Measurements from ENCODE around the gene PTTG1.

The PTTG1 gene

GRCh38 chr5:160456480-160457177 lies 35.0 kb downstream of the PTTG1 start:
- no peak for DNase-seq

DNA sequence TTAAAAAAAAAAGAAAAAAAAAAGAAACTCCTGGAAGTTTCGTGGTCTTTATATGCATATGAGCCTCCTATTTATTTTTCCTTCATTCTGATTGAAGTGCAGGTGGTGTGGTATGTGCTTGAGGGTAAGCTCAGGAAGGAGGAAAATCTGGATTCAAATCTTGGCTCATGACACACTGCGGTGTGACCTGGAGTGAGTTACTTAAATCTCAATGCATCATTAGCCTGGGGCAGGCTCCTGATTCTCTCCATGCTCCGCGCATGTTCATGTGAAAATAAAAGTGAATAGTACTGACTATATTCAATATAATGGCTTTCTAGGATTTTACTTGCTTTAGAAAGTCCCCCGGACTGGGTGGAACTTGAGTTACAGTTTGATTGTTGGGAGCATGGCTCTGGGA lies 35.6 kb downstream of the PTTG1 start:
- DNase-seq = no peak

GRCh38 chr5:160458806-160459800 lies 37.4 kb downstream of the PTTG1 start:
- peak; percentile 81 for DNase-seq

DNA sequence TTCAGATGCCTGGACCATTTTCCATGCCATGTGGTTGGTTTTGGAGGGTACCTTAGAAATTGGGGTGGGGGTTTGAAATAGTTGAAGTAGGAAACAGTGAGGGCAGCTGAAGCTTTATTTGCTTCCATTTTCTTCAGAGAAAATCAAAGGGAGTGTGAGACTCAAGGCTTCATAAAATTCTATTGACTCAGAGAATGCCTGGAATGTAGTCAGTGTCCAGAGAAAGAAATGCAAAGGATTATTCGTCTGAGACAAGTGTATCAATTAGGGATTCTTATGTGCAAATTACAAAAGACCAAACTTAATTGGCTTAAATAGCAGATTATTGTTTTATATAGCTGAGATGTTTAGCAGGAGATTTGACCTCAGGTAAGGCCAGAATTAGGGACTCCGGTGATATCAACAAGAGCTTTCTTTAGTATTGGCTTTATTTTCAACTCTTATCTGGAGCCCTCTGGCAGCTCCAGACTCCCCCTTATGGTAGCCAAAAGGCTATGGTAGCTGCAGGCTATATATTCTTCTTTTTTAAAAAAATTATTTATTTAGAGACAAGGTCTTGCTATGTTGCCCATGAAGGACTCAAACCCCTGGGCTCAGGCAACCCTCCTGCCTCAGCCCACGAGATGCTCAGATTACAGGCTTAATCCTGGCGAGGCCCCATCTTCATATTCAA lies 38.9 kb downstream of the PTTG1 start:
- no peak for DNase-seq

GRCh38 chr5:160461378-160461777 lies 39.7 kb downstream of the PTTG1 start:
- DNase-seq = no peak

DNA sequence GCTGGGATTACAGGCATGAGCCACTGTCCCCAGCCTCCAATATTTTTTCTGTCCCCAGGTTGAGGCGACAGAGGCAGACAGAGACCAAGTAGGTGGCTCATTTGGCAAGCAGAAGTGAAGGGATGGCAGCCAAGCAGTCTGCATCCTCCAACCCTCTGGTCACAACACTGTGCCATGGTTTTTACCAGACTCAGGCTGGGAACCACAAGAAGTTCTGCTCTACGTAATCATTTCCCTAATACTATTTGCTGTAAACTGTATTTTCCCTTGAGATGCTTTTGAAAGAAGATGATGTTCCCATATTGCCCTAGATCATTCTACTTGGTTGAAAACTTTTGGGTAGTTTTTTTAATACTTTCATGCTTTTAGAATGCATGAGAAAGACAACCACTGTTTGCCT lies 40.5 kb downstream of the PTTG1 start:
- no peak for DNase-seq

- DNase-seq = no peak
These were observed 41.6 kb downstream of the PTTG1 start for GRCh38 chr5:160463227-160463626.

DNA sequence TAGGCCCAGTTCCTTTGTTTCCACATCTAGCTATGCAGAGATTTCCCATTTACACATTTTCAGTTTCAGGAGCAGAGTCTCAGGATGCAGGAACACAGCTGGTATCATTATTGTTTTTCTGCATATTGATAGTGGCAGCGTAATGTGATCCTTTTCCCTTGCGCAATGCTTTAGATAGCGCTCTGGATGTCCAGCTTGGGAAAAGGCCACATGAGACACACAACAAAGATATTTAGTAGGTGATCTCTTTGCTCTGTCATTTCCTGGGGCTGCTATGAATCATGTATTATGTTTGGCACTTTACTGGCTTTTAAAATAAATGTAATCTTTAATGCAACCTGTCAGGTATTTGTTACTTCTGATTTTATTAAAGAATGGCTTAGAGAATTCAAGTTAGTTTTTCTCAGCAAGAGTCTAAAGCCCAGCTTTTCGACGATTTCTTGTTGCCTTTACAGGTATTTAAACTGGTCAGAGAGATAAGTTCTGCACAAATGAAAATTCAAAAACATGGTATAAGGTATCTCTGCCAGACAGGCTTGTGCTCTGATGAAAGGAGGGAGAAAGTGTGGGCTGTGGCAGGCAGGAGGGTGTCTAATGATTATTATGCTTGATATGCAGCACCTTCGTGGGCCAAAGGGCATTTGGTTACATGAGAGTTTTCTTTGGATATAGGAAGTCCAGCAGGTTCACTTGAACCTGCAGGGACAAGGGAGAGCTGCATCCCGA lies 42.2 kb downstream of the PTTG1 start:
- DNase-seq = peak; percentile 68

GRCh38 chr5:160464466-160464797 lies 42.8 kb downstream of the PTTG1 start:
- no peak for DNase-seq

DNA sequence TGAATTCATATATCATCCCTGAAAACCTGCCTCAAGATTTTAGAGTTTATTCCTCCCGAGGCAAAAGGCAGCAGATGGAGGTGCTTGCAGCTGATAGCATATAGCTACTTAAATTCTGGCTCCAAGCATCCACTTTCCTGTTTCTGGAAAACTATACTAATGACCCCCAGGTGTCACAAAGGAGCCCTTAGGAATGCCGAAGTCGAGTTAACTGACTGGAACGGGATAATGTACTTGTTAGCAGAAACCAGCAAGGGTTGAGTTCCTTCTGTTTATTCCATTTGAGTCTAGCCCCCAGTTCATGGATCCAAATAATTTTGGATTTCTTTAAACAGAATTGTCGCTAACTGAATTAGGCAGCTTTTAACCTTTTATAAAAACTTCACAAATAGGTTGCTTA lies 44.5 kb downstream of the PTTG1 start:
- DNase-seq = no peak

GRCh38 chr5:160466889-160467554 lies 45.4 kb downstream of the PTTG1 start:
- peak; percentile 9 for DNase-seq

DNA sequence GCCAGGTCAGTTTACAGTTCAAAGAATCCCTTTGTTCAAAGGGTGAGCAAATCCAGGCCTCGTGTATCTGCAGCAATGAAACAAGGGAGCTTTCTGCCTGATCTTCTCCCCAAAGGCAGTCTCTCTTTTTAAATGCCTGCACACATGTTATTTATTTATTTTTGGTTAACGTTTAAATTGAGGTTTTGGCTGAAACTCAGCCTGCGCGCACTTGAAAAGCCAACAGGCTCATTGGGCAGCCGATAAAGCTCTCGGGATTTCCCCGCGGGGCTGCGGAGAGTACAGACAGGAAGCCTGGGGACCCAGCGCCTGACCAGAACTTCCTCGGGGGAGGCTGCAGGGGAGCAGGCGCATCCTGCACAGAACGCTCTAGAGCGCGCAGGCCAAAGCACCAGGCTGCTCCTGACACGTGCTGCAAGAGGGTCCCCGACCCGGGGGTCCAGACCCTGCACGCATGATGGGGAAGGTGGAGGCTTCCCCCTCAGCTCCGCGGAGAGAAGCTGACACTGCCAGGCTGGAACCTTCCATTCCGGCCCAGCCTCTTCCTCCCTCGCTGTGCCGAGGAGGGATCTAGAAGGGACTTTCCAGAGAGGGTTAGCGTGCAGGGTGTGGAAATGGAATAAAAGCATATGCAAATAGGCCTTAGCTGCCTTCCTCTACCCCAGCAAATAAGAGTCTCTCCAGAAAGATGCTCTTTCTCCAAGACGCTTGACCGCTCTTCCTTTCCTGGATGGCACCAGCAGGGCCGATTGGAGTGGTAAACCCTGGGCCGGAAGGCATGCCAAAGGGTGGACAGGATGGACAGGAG lies 46.1 kb downstream of the PTTG1 start:
- peak; percentile 95 for DNase-seq

DNA sequence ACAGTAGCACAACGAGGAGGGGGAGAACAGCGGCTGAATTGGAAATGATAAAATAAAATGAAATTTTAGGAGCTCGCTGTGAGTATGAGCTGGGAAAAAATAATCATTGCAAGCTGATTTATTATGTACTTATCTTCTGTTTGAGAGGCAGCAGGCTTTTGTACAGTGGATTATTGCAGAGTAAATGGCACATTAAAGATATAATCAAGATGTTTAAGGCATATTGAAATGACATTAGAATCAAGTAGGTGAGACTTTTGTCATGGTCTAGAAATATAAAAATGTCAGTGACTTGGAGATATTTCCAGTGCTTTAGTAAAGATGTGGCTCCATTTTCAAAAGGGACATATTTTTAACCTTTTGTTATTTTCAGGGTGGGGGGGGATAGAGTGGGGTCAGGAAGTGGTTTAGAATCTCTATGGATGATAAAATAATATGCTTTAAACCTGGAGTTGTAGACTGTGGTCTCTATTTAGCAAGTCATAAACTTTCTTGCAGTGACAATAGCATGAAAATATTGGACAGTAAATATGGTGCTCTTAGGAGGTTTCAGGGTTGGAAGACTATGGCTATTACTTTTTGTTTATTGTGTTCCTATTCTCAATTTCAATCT lies 46.8 kb downstream of the PTTG1 start:
- DNase-seq = no peak

GRCh38 chr5:160469156-160470144 lies 47.8 kb downstream of the PTTG1 start:
- DNase-seq = no peak

- no peak for DNase-seq
These were observed 49.0 kb downstream of the PTTG1 start for GRCh38 chr5:160470437-160471361.

GRCh38 chr5:160471761-160472160 lies 50.1 kb downstream of the PTTG1 start:
- DNase-seq = no peak

DNA sequence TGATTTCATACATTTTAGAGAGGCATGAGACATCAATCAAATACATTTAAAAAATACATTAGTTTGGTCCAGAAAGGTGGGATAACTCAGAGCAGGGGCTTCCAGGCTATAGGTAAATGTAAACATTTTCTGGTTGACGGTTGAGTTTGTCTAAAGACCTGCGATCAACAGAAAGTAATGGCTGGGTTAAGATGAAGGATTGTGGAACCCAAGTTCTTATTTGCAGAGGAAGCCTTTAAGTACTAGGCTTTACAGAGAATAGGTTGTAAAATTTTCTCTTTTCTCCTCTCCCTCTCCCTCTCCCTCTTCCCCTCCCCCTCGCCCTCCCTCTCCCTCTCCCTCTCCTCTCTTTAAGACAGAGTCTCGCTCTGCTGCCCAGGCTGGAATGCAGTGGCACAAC lies 50.8 kb downstream of the PTTG1 start:
- no peak for DNase-seq

- no peak for DNase-seq
These were observed 52.0 kb downstream of the PTTG1 start for GRCh38 chr5:160473681-160474080.

GRCh38 chr5:160474084-160474483 lies 52.4 kb downstream of the PTTG1 start:
- DNase-seq = no peak

Data from suppressor macrophage treated with lipopolysaccharide for 4 hours (primary cell).